ENCODE measurements around the gene CLDN14. TPM values are rescaled to one million over a fixed set of nuclear protein-coding genes. Genes with fewer than 3 reads are reported as not detected.

CLDN14 gene, protein sequence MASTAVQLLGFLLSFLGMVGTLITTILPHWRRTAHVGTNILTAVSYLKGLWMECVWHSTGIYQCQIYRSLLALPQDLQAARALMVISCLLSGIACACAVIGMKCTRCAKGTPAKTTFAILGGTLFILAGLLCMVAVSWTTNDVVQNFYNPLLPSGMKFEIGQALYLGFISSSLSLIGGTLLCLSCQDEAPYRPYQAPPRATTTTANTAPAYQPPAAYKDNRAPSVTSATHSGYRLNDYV
- total RNA-seq: under 1 TPM in 1 of 3 donors, not detected in 2; 0.63 TPM
- long read RNA-seq, donor 1: 0 reads
- long read RNA-seq, donor 2: 0 reads

DNA sequence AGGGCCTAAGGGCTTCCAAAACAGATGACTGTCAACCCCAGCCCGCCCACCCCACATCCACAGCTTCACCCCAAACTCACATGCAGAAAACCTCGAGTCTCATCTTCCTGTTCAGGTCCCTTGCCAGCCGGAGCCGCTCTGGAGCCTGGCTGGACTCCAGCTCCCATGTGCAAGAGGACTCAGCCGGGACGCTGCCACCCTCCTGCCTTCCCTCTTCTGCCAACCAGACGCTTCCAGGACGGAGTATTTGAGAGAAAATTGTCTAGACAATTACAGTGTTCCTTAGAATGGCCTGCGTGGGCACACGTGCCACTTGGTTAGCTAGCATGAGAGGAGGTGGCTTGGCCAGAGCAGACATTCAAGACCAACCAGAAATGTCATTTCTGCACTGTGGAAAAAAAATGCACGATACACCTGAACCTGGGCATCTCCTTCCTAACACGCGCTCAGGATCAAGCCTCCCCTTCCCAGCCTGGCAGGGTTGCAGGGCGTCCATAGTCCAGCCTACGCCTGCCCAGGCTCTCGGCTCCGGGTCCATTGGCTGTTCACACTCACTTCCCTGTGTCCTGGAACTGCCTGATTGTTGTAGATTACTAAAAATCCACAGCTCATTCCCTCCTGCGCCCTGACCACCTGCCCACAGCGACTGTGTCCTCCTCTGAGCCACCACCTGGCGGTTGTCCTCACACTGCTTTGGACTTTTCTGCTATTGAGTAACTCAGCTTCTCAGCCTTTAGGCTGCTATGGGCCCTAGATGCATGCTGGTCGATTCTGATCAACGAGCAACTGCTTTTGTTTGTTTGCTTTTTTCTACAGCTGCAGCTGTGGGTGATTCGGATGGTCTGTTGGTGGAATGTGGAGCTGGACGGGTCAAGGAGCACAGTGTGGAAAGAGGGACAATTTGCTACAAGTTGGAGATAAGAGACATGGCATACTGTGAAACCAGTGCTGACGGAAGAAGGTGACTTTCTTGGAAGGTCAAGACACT lies at the start of gene CLDN14:
Gene CLDN14, minus strand, starts transcription at position 708 of the 988 bp plus-strand sequence. CDS start 18,427 bp downstream, outside the sequence.
- intact Hi-C loops (cut with DNase I, micrococcal nuclease): no loop called here
- no peaks in the 10 kb centered on the region for H3K36me3 ChIP-seq (ENCODE audit: low read depth)
- no peaks in the 10 kb centered on the region for H3K4me1 ChIP-seq (ENCODE audit: low read depth)
- H3K9me3 ChIP-seq: no peaks in the 10 kb centered on the region
- DNase-seq (no peak), ATAC-seq (no peak)
- no peak for TF ChIP-seq CTCF (IDR thresholded peaks at IDR 0.05)
- no peak within 1 kb of the TSS for H3K4me3 ChIP-seq

DNA sequence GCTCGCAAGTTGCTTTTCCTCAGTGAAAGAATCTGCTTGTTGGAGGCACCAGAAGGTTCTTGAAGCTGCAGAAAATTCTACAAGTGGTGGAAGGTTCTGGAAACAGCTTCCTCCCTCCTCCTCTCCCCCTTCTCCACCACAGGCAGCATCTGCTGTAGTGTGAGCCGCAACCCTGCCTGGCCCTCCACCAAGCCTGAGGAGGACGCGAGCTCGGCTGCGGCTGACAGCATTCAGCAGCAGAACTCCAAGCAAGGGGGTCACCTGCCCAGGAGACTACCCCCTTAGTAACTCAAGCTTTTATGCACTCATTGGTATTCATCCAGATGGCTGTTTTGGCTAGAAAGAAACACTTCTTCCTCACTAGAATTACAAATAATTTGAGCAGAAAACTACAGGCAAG lies 48.8 kb upstream of the CLDN14 start:
- H3K36me3 ChIP-seq (ENCODE audit: low read depth): no peaks in the 10 kb centered on the region
- H3K4me3 ChIP-seq: no peak overlapping the region
- no peaks in the 10 kb centered on the region for H3K9me3 ChIP-seq
- ATAC-seq (no peak), DNase-seq (no peak)
- no peak for TF ChIP-seq CTCF (IDR thresholded peaks at IDR 0.05)
- H3K4me1 ChIP-seq (ENCODE audit: low read depth): no peaks in the 10 kb centered on the region
- intact Hi-C loops (cut with DNase I, micrococcal nuclease): no loop called here

- ATAC-seq (no peak), DNase-seq (no peak)
- no peaks in the 10 kb centered on the region for H3K9me3 ChIP-seq
- TF ChIP-seq CTCF (IDR thresholded peaks at IDR 0.05): no peak
- intact Hi-C loops (cut with DNase I, micrococcal nuclease): no loop called here
- H3K4me1 ChIP-seq (ENCODE audit: low read depth): no peaks in the 10 kb centered on the region
- no peak overlapping the region for H3K4me3 ChIP-seq
- H3K36me3 ChIP-seq (ENCODE audit: low read depth): no peaks in the 10 kb centered on the region
Measured at GRCh38 chr21:36527317-36527716, 47.4 kb upstream of the CLDN14 start.

DNA sequence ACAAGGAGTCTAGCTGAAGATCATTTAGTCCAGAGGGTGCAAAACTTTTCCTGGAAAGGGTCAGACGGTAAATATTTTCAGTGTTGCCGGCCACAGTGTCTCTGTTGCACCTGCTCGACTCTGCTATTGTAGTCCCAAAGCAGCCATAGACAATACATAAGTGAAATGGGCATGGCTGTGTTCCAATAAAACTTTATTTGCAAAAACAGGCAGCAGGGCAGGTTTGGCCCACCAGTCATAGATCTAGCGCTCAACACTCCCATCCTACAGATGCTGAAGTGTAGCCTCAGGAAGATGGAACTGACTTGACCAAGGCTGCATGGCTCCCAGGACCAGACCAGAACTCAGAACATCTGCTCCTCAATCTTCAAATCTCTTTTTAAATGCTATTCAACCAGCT lies 46.2 kb upstream of the CLDN14 start:
- TF ChIP-seq CTCF (IDR thresholded peaks at IDR 0.05): no peak
- intact Hi-C loops (cut with DNase I, micrococcal nuclease): no loop called here
- no peak for ATAC-seq

GRCh38 chr21:36524477-36524876 lies 44.6 kb upstream of the CLDN14 start:
- Histone ChIP-seq H3K4me1 (ENCODE audit: low read depth) (no peaks in the 10 kb centered on the region), H3K4me3 (no peak overlapping the region), H3K36me3 (ENCODE audit: low read depth) (no peaks in the 10 kb centered on the region), H3K9me3 (no peaks in the 10 kb centered on the region)
- intact Hi-C loops (cut with DNase I, micrococcal nuclease): no loop called here
- ATAC-seq (no peak), DNase-seq (no peak)
- TF ChIP-seq CTCF (IDR thresholded peaks at IDR 0.05): no peak

More for the DNA sequence above, 46.2 kb upstream of the CLDN14 start:
- DNase-seq: no peak
- no peaks in the 10 kb centered on the region for H3K36me3 ChIP-seq (ENCODE audit: low read depth)
- H3K9me3 ChIP-seq: no peaks in the 10 kb centered on the region
- no peak overlapping the region for H3K4me3 ChIP-seq
- no peaks in the 10 kb centered on the region for H3K4me1 ChIP-seq (ENCODE audit: low read depth)

All from mucosa of descending colon (tissue), 3 donors.